GM13977 (cell line): ENCODE measurements around the gene CDKN2A.

Experiments used
- DNase-seq: peaks from one replicate; pipeline ENCODE4 v3.0.0; 2012; ENCODE audit warnings: low spot score
- in situ Hi-C: fragments of 300-500 bp; cut with MboI; formaldehyde crosslinking; loops from one replicate; pipeline ENCODE4 v1.12.0; 2022; ENCODE audit warnings: low sequenced_read_pairs, low pct_unique_long_range_greater_than_20kb, mixed read lengths, inconsistent platforms; ENCODE audit not compliant: unreplicated experiment
- TF ChIP-seq, protein P1 (sequence below): IDR thresholded peaks from 2 replicates; pipeline ENCODE4 v1.5.1; 2012; ENCODE audit warnings: mild to moderate bottlenecking, control low read depth; ENCODE audit not compliant: insufficient read depth; ENCODE audit errors: extremely low read depth, missing control alignments

CDKN2A gene

DNA sequence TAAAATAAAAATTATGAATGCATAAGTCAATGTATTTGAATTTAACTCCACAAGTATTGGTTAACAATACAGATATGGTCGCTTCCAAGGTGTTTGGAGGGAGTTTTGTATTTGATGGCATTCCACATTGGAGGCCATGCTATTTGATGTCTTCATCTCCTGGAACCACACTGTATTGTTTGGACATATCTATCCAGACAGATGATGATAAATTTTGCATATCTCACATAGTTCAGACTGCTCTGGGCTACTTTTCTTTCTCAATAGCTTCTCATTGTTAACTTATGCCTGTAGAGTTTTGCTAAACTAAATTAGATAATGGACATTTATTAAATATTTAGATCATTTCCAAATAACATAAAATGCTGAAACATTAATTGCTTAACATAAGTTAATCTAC is 58.0 kb downstream of the CDKN2A start:
- in situ Hi-C loops = no loop called here
- TF ChIP-seq, protein P1, sequence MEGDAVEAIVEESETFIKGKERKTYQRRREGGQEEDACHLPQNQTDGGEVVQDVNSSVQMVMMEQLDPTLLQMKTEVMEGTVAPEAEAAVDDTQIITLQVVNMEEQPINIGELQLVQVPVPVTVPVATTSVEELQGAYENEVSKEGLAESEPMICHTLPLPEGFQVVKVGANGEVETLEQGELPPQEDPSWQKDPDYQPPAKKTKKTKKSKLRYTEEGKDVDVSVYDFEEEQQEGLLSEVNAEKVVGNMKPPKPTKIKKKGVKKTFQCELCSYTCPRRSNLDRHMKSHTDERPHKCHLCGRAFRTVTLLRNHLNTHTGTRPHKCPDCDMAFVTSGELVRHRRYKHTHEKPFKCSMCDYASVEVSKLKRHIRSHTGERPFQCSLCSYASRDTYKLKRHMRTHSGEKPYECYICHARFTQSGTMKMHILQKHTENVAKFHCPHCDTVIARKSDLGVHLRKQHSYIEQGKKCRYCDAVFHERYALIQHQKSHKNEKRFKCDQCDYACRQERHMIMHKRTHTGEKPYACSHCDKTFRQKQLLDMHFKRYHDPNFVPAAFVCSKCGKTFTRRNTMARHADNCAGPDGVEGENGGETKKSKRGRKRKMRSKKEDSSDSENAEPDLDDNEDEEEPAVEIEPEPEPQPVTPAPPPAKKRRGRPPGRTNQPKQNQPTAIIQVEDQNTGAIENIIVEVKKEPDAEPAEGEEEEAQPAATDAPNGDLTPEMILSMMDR = no peak
- DNase-seq = no peak

DNA sequence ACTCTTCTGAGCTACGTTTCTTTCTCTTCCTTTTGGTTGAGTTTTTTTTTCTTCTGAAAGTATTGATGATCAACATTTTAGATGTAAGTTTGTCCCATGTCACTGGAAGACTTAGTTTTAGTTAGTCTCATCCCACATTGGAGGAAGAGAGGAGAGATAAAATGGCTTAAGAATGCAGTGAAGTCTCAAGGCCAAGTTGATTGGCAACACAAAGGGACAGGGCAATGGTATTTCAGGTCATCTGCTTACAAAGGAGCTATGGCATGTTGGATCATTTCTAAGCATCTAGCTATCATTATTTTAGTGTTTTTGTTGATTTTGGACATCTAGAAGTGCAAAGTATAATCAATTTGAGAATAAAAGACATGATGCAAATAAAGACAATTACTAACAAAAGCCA is 58.6 kb downstream of the CDKN2A start:
- in situ Hi-C loops = no loop called here
- TF ChIP-seq, protein P1 = no peak
- no peak for DNase-seq

DNA sequence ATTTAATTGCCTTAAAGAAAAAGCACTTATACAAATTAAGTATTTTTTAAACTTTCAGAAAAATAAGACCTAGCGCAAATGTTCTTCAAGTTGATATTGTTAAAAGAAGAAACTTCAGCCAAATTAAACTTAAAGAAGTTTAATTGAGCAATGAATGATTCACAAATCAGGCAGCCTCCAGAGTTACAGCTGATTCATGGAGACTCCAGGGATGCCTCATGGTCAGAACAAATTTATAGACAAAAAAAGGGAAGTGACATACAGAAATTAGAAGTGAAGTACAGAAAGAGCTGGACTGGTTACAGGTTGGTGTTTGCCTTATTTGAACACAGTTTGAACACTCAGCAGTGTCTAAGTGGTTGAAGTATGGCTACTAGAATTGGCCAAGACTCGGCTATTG is 60.3 kb downstream of the CDKN2A start:
- TF ChIP-seq, protein P1 = no peak
- in situ Hi-C loops = no loop called here
- DNase-seq = no peak

DNA sequence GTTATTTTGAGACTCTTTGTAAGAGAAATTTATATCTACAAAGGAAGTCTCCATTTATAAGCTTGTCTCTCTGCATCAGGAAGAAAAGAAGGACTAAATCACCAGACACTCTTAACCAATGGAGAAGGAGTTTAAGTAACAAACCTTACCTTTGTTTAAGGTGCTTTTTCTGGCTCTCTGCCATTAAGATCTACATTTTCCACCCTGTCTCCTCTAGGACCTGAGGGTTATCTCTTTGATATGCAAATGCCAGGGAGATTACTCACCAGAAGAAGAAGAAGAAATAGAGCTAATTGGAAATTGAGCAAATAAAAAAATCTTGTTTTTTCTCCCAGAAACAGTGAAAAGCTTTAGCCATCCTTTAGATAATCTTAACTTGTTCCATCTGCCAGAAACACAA is 60.9 kb downstream of the CDKN2A start:
- in situ Hi-C loops = no loop called here
- TF ChIP-seq, protein P1 = no peak
- DNase-seq = no peak

DNA sequence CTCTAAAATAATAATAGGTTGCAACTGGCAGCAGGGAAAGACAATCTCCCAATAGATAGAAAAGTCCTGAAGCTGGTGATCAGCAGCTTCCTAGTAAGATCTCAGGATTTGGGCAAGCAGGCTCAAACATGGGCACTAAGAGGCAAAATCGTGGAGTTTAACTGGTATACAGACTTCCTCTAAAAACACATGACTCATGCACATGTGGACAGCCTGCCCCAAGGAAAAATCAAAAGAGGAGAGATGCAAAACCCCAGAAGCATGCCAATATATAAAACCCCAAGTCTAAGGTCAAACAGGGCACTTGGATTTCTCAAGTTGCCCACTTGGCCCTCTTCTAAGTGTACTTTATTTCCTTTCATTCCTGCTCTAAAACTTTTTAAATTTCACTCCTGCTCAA is 62.8 kb downstream of the CDKN2A start:
- in situ Hi-C loops = no loop called here
- TF ChIP-seq, protein P1 = no peak
- DNase-seq = no peak

DNA sequence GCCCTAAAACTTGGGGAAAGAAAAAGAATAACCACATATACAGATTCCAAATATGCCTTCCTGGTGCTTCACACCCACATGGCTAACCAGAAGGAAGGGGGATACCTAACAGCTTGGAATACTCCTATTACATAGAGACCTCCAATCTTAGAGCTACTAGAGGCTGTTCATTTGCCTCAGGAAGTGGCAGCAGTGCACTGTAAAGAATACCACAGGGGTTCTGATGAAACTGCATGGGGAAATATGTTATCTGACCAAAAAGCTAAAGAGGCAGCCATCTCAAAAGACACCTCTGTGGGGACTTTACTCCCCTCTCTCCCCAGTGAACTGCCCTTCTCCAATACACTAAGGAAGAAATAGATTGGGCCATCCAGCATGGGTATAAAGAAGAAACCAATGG is 66.4 kb downstream of the CDKN2A start:
- in situ Hi-C loops = no loop called here
- no peak for DNase-seq

DNA sequence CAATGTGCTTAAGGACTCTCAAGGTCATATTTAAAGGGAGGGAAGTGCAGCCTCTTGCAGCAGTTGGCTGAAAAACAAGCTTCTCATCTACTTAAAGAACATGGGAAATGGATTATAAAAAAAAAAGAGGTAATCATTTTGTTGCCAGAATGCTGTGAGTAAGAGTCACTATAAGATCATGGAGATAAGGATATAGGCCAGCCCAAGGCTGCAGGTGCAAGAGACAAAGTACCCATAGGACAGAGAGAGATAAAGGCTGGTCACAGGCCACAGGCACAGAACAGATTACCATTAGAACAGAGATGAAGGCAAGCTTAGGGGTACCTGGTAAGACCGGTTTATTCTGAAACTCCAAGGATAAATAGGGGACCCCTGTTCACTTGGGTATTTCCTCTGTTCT is 70.5 kb downstream of the CDKN2A start:
- in situ Hi-C loops = no loop called here
- no peak for DNase-seq
- TF ChIP-seq, protein P1 = no peak

More for the DNA sequence above, 66.4 kb downstream of the CDKN2A start:
- TF ChIP-seq, protein P1 = no peak
